GM03348 (cell line): ENCODE data around the gene TLE2.

Source experiments
- DNase-seq: peaks from one replicate; pipeline ENCODE4 v3.0.0; 2012; ENCODE audit warnings: low spot score

TLE2 gene

DNA sequence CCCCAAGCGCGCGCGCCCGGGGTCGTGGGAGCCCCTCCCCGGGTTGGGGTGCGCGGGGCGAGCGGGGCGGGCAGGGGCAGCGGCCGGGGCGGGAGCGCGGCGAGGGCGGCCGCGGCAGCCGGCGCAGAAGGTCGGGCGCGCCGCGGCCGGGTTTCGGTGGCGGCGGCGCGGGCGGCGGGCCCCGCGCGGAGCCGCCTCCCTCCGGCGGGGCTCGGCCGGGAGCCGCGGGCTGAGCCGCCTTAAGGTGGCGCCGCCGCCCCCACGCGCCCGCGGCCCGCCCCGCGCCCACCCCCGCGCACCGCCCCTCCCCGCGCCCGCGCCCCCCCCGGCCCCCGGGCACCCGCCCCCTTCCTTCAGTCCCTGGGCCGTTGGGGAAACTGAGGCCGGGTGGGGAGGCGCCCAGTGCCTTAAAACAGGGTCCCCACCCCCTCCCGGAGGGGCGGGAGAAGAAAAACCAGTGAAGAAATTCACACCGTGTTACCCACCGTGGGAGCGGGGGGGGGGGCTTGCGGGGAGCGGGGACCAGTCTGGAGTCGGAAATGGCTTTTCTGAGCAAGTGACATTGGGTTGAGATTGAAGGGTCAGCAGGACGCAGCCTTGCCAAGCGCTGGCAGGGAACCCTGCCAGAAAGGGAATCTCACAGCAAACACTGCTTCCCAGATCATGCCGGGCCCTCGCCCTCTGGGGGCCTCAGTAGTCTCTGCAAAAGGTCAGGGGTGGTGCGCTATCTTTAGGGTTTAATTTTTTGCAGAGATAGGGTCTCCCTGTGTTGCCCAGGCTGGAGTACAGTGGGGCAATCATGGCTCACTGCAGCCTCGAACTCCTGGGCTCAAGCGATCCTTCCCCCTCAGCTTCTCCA lies at the start of gene TLE2:
TLE2 (minus strand) TSS at position 216 of the 859 bp plus-strand sequence. CDS start 376 bp downstream, outside the sequence.
- peak; percentile 78 for DNase-seq

DNA sequence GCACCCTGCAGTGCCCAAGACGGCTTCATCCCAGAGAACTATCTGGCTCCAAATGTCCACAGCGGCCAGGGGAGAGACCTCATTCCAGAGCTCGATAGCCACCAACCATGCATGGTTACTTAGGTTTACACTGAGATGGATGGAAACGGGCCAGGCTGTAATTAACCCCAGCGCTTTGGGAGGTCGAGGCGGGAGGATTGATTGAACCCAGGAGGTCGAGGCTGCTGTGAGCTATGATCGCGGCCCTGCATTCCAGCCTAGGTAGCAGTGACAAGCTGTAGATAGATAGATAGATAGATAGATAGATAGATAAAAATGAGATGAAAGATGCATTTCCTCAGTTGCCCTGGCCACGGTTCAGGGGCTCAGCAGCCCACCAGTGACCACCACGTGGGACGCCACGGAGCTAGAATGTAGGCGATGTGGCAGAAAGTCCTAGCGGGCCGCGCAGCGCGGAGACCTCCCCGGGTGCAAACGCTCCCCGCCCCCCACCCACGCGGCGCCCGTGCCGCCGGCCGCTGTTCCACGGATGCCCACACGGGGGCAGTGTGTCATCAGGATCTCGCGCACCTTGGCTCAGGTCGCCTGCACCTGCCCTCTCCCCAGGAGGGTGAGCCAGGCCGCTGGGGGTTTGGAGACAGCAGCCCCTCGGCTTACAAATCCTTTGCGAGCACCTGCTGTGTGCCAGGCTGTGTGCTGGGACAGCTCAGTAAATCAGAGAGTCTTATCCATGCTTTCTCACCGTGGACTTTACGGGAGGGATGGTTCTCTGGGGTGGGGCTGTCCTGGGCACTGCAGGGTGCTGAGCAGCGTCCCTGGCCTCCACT lies 46.7 kb upstream of the TLE2 start:
- peak; percentile 87 for DNase-seq

DNA sequence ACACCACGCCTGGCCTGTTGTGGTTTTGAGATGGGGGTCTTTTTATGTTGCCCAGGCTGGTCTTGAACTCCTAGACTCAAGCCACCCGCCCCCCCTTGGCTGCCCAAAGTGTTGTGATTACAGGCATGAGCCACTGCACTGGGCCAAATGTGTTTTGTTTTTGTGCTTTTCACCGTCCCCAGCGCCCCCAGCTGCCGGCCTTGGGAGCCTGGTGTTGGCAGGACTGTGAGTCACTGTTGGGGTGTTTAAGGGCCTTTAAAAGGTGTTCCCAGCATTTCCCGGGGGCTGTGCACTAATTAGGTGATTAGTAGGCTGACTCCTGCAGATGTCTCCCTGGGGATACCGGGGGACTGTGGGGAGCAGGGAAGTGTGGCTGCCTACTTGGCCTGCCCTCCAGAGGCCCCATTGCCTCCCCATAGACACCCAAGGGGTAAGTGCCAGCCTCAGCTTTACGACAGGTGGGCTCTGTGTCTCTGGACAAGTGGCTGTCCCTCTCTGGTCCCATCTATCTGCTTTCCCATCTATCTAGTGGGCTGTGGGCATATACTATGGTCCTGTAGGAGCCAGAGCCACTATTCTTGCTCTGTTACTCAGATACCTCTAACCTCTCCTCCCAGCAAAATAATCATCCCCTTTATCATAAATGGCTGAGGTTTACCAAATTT lies 45.0 kb upstream of the TLE2 start:
- DNase-seq, result no peak

DNA sequence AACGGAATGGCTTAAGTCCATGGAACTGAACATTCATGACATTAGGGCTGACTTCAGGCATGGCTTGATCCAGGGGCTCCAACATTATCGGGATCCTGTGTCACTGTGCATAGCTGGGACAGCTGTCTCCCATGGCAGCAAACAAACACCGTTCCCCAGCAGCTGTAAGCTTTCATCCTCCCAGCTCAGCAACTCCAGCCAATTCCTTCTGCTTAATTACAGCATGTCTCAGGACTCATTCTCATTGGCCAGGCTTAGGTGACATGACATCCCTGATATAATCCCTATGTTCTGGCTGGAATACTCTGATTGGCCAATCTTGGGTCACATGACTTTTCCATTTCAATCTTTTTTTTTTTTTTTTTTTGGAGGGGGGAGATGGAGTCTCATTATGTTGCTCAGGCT lies 44.1 kb upstream of the TLE2 start:
- peak; percentile 60 for DNase-seq

DNA sequence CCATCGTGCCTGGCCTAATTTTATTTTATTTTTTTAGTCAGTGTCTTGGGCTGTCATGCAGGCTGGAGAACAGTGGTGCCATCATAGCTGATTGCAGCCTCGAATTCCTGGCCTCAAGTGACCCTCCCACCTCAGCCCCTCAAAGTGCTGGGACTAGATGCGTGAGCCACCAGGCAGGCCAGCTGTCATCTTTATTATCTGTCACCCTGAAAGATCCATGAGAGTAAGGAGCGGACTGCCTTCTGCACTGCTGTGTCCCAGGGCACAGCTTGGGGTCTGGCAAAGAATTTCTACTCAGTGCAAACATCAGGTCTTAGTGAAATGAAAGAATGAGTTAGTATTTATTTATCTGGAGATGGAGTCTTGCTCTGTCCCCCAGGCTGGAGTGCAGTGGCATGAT lies 42.7 kb upstream of the TLE2 start:
- no peak for DNase-seq

DNA sequence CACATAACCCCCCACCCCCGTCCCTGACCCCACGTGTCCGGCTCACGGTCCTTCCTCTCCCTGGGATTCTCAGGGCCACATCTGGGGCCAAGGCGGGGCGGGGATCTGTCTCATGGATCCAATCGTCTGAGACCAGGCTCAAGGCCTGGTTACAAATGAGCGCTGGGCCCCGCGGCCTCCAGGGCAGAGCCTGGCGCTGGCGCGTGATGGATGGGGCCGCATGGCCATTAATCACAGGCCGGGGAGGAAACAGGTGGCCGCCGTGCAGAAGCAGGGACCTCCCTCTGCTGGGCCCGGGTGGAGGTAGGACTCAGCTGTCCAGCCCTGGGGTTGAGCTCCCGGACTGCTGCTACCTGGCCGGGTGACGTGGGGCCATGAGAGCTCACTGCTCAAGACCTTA lies 39.0 kb upstream of the TLE2 start:
- DNase-seq, result no peak

DNA sequence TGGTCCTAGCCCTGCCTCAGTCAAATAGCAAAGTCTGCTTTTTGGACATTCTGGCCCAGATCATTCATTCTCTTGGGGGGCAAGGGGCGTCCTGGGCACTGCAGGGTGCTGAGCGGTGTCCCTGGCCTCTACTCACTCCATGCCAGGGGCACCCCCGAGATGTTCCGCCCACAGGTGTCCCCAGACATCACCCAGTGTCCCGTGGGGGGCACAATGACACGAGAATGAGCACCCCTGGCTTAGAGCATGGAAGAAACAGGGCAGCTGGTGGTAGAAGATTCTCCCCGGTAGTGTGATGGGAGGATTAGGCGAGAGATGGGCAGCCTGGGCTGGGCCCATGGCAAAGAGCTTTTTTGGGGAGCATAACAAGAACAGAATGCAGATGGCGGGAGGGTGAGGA lies 38.5 kb upstream of the TLE2 start:
- no peak for DNase-seq

DNA sequence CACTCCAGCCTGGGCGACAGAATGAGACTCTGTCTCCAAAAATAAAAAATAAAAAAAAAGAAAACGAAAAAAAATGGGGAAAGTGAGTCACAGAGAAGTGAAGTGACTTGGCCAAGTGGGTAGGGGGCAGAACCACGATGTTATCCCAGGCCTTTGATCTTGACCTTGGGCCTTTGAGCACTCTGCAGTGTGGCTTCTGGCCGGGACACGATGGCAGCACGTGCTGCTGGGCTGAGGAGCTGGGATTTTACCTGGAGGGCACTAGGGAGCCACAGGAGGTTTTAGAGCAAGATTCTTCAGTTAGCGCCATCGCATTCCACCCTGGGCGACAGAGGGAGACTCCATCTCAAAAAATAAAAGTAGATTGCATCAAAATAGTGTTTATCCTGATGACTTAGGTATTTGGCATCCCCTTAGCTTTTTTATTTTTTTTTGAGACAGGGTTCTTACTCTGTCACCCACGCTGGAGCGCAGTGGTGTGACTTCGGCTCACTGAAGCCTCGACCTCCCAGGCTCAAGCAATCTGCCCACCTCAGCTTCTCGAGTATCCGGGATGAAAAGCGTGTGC lies 37.5 kb upstream of the TLE2 start:
- no peak for DNase-seq

DNA sequence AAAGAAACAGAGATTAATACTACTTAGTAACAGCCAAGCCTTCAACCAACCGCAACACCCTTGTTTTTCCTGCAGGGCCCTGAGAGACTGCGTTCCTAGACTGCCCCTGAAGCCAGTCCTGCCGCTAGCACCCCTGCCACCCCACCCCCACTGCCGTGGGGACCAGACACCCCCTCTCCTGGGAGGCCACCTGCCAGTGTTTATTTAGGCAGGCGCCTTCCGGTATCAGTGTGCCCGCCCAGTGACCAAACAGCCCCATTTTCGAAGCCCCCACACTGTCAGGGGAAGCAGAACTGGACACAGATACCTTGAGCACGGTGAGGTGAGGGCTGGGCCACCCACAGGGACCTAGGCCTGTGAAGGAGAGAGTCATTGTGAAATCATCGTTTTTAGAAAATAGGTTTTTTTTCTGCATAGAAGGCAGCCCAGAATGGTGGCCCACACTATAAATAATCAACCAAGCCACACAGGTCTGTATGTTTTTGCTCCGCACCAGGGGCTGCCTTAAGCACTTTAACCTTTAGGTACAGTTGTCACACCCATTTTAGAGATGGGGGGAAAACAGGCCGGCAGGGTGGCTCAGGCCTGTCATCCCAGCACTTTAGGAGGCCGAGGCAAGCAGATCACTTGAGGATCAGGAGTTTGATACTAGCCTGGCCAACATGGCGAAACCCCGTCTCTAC lies 36.7 kb upstream of the TLE2 start:
- DNase-seq, result no peak

DNA sequence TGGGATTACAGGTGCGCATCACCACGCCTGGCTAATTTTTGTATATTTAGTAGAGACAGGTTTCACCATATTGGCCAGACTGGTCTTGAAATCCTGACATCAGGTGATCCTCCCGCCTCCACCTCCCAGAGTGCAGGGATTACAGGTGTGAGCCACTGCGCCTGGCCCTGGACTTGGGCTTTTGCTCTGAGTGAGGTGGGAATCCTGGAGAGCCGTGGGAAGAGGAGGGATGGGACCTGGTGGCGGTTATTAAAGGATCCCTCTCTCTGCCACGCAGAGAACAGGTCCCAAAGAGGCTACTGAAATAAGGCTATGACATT lies 34.9 kb upstream of the TLE2 start:
- DNase-seq, result no peak

DNA sequence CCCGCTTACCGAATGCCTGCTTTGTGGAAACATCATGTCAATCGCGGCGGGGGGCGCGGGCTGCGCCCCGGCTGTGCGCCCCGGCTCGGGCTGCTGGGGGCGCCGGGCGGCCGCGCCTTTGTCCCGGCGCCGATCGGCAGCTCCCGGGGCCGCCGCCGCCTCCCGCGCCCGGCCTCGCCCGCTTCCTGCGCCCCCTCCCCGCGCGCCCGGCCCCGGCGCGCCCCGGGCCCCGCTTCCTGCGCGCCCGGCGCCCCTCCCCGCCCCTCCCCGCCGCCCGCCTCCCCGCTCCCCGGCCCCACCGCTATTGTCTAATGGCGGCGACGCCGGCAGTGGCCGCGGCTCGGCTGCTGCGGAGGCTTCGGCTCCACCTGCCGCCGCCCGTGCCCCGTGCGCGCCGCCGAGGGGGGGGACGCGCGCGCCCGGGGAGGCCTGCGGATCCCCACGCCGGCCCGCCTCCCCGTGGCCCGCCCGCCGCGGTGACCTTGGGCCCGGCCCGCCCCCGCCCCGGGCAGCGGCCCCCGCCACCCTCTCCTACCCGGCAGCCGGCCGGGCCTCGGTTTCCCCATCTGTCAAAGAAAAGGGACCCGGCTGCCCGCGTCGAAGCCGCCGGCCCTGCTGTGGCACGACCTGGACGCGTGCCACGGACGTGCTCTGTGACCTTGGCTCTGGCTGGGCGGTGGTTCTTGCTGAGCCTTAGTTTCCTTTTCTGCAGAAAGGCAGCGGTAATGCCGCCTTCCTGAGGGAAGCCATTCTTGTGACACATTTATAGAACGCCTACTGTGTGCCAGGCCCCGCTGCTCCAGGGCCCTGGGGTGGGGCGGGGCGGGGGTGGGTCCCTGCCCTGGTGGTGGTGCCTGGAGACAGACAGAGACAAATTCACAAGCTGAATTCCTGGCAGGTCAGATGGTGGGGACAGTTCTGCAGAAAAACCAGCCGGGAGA lies 33.4 kb upstream of the TLE2 start, which contains the start of gene TLE5:
TLE5 (minus strand) TSS at position 331 of the 941 bp plus-strand sequence; CDS start at position 36, 295 bp downstream.
- DNase-seq, result peak; percentile 96

DNA sequence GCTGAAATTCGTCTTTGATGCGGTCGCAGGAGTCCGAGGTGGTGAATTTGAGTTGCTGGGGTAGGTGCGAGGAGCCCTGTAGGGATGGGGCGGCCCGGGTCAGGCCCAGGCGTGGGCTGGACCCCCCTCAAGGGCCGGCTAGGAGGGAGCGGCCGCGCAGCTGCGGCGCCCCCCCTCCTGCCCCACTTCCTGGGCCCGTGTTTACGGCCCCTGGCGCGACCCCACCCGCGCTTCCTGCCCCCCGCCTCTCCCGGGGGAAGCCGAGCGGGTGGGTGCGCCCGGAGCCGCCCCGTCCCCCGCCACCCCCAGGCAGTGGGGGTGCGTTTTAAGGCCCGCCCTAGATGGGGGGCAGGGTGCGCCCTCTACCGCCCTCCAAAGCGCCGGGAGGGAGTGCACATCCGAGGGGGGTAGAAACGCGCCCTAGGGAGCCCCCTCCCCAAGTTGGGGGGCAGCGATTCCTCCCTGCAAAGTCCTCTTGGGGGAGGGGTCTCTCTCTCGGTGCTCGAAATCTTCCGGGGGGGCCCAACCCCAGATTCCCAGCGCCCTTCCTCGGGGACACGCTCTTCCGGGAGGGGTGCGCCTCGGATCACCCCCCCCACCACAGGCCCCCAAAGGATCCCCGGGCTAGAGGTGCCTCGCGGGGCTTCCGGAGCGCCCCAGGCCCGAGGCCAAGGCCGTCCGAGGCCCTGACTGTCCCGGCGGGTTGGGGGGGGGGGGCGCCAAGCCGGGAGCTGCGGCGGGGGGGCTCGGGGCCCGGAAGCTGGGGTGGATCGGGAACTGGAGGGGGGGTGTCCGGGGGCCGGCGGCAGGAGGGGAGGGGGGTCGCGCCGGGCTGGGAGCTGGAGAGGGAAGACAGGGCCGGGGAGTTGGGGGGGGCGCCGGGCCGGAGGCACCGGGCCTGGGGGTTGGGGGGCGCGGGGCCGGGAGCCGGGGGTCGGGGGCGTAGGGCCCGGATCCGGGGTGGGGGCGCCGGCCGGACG lies 32.4 kb upstream of the TLE2 start:
- peak; percentile 85 for DNase-seq

DNA sequence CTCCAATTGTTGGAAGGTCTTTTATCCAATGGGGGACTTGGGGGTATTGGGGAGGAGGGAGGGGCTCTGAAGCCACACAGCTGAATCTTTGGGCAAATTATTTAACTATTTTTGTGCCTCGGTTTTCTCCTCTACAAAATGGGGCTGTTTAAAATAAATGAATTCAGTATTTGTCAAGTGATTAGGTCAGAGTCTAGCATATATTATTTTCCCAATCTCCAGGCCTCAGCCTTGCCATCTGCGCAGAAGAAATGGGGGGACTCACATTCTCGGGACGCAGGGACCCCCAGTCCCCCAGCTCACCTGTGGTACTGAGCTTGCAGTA lies 31.7 kb upstream of the TLE2 start:
- no peak for DNase-seq

DNA sequence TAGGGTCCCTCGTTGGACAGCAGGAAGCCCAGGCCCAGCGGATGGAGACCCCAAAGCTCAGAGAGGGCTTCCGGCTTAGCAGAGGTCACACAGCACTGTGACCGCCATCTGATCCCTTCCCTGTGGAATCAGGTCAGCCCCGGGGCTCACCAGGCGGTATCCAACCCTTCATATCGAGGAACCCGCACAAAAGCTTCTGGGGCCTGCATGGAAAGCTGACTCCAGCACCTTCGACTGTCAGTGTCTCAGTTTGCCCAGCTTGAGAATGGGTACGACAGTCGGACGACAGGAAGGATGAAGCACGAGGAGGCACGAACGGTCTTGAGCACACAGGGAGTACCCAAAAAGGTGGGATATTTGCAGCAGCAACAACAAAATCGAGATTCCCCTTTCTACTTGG lies 30.6 kb upstream of the TLE2 start:
- no peak for DNase-seq

DNA sequence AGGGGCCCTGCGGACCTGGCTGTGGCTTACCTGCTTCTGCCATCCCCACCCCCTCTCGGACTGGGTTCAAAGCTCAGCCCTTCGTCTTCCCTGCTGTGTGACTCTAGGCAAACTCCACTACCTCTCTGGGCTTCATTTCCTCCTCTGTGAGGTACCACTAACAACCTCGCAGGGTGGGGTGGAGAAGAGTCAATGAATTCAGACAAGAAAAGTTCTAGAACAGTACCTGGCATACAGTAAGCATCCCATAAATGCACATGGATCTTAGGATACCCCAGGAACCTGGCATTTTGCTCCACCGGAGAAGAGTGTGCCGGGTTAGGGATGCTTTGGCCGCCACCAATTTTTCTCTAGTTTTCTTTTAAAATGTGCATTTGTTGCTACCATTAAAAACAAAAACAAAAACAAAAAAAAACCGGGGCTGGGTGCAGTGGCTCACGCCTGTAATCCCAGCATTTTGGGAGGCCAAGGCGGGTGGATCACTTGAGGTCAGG lies 29.8 kb upstream of the TLE2 start:
- DNase-seq, result no peak

DNA sequence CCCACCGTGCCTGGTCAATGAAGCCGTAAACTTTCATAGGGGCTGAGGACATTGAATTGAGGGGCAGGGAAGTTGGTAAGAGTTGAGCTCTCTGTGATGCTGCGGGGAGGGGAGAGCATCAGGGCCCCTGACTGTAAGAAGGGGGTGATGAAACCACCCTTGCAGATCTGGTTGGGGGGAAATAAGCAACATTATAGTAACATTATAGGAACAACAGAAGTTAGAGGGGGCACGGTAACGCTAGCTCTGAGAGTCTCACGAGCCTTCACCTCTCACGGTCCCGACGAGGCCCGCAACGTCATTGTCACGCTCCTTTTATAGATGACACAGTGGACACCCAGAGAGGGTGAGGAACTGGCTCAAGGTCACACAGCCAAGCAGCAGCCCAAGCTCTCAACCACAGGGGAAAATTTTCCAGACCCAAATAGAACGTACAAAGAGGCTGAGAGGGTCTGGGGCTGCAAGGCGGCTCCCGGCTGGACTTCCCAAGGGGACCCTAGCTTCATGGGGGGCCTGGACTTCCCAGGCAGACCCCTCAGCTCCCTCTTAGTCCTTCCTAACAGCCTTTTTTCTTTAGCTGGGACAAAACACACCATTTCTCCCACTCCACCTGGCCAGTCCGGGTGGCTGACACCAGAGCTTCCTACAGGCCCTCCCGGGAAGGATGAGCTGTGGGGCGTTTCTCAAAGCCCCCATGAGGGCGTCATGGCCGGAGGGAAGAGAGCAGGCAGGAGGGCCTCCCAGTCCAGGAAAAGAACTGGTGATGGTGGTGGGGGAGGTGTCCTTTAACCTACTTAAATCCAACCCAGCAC lies 29.1 kb upstream of the TLE2 start:
- DNase-seq, result no peak

DNA sequence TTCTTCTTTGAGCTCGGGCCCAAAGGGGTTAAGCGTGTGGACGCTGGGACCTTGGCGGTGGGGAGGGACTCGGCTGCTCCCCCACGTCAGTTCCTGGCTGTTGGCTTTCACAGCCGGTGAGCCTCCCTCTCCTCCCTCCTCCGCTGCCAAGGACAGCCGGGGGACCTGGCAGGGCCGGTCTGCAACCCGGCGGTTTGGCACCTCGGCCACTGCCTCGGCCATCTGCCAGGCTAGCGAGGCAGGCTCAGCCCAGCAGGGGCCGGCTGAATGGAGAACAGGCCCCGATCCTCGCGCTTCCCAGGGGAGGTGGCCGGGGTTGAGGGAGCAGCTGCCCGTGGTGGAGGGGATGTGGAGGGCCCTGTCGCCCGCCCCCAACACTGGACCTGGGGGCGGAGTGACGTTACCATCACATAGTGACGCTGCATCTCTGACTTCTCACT lies 28.2 kb upstream of the TLE2 start:
- DNase-seq, result peak; percentile 57

DNA sequence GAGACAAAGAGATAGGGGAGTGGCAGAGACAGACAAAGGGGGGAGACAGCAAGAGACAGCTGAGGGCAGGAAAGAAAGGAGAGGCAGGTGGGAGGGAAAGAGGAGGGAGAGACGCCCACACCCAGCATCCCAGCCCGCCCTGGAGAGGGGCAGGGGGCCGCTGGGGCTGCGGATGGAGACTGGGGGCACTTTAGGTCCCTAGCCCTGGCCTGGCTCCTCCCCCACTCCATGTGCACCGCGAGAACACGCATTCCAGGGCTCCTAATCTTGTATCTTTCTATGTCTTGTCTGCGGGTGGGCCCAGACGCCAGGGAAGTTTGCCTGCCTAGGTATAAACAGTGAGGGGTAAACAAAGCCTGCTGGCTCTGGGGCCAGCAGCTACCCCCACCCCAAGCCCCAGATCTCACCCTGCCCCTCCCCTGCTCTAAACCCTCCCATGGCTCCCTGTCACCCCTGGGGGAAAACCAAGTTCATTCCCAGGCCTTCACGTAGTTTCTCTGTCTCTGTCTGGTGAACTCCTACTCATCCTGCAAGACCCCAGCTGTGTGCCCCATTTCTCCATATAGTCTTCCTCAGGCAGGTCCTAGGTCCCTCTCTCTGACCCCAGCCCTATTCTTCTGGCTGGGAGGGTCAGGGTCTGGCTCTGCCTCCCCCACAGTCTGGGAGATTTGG lies 27.5 kb upstream of the TLE2 start:
- no peak for DNase-seq
